Right ventricle myocardium inferior (tissue), 1 donor: ENCODE results near the gene TMEM178B. TPM values are rescaled to one million over a fixed set of nuclear protein-coding genes. Genes with fewer than 3 reads are reported as not detected.
A peak's percentile ranks its signal among the peaks of the same experiment; 100 is the strongest.

Experiments used
- ATAC-seq: fragments of 200-7000 bp; cut with Tn5 transposase; one replicate; pipeline ENCODE4 v1.9.1; 2020; ENCODE audit warnings: mild to moderate bottlenecking, moderate library complexity
- DNase-seq: peaks from one replicate; pipeline ENCODE4 v3.0.0; 2021; ENCODE audit errors: missing footprints
- intact Hi-C: fragments of 100-400 bp; cut with DNase I; formaldehyde crosslinking; loops from one replicate; pipeline ENCODE4 v1.11.0; 2022
- total RNA-seq: library from RNA; stranded (reverse); fragmentation: NEBNext Ultra II Directional; extraction: Animal tissue kit (Norgen Biotek cat#: 25700); gene quantifications from one replicate; pipeline ENCODE4 v1.2.1, GENCODE V29; 2021
- donor health status: DM: no; HTN: yes; CAD: no; lungs with severe emphysema.

TMEM178B gene
- total RNA-seq, 1 donor from 2014 or later: 31.7 TPM

DNA sequence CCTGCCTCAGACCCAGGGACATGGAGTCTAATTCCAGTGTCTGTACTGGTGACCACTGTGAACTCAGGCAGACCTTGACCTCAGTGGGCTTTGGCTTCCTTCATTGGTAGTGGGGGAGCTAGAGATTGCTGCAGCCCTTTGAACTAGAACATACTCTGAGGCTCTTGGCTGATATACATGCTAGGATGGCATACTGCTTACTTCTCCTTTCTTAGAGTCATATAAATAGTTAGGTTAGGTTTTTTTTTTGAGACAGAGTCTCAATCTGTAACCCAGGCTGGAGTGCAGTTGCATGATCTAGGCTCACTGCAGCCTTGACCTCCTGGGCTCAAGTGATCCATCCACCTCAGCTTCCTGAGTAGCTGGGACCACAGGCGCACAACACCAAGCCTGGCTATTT is 49.7 kb downstream of the TMEM178B start:
- no peak for DNase-seq
- peak; percentile 13 for ATAC-seq
- intact Hi-C loops: no loop called here

DNA sequence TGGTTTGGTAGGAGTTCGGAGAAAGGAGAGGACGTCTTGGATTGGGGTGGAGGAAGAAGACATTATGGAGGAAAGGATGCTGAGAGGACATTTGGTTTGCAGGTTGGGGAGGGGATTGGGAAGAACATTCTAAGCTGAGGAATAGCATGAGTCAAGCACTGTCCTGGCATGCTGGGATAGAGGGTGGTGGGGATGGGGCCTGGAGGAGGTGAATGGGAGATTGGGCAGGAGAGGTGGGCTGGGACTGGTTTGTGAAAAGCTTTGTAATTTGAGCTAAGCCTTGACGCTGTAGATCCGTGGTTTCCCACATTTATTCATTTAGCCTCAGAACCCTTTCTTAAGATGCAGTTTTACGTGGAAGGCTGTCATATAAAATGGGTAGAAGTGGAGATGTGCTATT is 52.2 kb downstream of the TMEM178B start:
- DNase-seq (no peak), ATAC-seq (no peak)
- intact Hi-C loops: no loop called here

DNA sequence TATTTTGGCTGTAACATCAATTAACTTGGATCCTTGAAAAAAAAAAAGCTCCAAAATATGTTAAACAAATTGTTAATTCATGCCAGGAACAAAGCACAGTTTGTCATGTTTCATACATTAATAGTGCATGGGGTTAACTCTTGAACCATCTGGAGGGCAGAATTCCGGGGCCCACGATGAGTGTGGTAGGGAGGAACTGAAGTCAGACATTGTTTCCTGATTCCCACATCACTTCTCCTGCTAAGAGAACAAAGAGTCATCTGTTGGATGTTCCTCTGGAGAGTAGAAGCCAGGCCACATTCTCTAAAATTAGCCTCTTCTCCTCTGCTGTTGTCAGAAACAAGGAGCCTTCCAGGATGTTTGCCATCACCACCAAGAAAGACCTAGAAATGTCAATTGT is 54.6 kb downstream of the TMEM178B start:
- DNase-seq: no peak
- ATAC-seq: no peak
- intact Hi-C loops: no loop called here

DNA sequence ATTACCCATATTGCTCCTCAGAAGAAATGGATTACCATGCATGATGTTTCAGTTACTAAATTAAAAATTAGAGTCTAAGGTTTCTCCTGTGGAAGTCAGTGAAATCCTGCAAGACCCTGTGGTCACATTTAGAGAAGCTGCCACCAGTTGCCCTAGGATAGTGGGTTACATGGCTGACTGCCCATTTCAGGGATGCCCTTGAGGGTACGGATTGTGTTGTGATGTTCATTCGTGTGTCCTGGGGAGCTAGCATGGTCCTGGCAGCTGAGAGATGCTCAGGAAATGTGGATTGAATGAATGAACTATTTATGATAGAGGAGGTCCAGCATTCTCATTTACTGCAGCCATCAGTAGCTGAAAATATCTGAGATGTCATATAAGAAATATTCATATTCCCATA is 55.1 kb downstream of the TMEM178B start:
- DNase-seq (no peak), ATAC-seq (no peak)
- intact Hi-C loops: no loop called here

DNA sequence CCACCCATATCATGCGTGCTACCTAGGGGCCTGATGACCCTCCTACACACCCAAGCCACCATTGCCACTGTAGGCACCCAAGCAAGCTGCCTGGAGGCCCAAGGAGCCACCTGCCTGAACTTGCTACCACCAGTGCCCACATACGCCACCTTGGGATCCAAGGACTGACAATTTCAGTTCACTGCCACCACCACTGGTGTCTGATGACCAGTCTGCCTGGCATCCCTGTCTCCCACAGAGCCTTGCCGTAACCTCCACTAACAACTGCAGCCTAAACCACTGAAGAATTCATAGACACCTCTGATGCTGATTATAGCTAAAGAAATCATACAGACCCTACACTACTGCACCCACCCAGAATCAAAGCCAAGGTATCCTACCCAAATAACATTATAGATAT is 58.8 kb downstream of the TMEM178B start:
- ATAC-seq (no peak), DNase-seq (no peak)
- intact Hi-C loops: no loop called here

DNA sequence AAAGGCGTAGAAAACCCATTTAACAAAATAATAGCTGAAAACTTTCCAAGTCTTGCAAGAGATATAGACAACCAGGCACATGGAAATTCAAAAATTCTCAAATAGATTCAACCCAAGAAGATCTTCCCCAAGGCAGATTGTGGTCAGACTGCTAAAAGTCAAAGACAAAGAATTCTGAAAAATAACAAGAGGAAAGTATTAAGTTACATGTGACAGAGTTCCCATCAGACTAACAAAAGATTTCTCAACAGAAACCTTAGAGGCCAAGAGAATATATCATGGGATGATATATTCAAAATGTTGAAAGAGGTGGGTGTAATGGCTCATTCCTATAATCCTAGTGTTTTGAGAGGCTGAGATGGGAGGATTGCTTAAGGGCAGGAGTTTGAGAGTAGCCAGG is 59.8 kb downstream of the TMEM178B start:
- intact Hi-C loops: no loop called here
- DNase-seq (no peak), ATAC-seq (no peak)

DNA sequence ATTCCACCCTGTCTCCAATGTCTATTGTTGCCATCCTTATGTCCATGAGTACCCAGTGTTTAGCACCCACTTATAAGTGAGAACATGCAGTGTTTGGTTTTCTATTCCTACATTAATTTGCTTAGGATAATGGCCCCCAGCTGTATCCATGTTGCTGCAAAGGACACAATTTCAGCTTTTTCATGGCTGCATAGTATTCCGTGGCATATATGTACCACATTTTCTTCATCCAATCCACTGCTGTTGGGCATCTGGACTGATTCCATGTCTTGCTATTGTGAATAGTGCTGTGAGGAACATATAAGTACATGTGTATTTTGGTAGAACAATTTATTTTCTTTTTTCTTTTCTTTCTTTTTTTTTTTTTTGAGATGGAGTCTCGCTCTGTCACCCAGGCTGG is 68.2 kb downstream of the TMEM178B start:
- intact Hi-C loops: no loop called here
- DNase-seq (no peak), ATAC-seq (no peak)

DNA sequence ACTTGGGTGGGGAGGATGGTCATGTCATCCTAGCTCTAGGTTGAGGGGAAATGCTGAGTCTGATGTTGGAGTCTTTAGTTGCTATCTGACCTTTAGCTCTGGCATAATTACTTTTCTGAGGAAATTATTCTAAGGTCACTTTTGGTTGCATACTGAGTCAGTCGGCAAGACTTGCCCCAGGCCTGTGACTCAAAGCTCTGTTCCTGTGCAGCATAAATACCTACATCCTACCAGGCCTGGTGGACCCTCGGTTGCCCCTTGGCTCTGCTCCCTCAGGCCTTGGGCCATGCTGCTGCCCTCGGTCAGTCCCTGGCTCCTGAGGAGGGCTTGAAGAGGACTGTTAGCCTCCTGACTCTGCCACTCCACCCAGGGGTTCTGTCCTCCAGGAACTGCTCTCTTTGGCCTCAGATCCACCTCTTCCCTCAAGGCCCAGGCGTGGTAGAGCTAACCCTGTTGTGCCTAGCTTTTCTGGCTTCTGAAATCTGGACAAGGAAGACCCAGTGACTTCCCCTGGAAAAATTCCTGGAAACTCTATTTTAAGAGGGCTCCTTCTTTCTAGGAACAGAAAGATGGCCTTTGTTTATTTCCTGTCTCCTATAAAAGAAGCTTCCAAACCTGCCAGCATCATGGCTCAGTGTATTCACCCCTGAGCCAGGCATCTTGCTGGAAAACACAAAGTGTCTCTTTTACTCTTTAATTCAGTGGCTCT is 71.2 kb downstream of the TMEM178B start:
- intact Hi-C loops: no loop called here
- no peak for ATAC-seq

DNA sequence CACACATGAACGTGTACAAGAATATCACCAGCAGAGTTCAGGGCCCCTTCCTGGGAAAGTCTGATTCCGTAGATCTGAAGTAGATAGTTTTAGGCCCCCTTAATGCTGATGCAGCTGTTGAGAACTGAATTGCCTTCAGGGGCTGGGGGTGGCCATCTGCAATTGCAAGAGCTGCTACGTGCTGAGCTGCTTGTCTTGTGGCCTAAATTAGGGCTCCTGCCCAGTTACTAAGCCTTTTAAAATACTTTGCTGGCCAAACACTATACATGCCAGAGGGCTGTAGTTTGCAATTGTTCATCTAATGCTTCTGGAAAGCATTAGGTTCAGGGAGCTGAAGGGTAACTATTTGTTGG is 71.7 kb downstream of the TMEM178B start:
- intact Hi-C loops: no loop called here
- no peak for DNase-seq
- ATAC-seq: no peak

More for the DNA sequence above, 71.2 kb downstream of the TMEM178B start:
- DNase-seq: no peak

DNA sequence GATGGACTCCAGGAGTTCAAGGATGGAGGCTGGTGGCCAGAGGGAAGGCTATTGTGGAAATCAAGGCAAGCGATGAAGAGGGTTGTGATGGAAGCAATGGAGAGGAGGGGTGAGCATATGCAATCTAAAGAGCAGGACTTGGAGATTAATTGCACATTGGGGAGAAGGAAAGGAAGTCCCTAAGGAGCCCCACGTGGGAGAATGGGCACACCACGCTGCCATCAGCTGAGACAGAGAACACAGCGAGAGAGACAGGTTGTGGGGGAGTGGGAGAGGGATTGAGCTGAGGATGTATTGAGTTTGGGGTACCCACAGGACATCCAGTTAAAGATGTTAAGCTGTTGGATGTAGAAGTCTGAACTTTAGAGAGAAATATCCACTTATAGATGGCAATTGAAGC is 73.6 kb downstream of the TMEM178B start:
- DNase-seq: no peak
- no peak for ATAC-seq
- intact Hi-C loops: no loop called here

DNA sequence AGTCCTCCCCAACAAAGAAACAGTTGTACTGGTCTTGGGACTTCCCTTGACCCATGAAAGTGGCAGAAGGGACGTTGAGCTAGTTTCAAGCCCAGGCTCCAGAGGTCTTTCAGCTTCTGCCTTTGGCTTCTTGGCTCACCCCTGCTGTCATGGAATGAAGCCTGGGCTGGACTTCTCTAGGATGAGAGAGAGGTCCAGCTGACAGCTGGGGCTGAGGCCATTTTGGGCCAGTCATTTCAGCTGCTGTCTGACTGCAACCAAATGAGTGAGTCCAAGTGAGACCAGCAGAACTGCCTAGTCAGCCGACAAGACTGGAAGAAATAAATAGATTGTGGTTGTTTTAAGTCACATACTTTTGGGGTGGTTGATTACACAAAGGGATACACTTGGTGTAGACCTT is 76.6 kb downstream of the TMEM178B start:
- no peak for ATAC-seq

DNA sequence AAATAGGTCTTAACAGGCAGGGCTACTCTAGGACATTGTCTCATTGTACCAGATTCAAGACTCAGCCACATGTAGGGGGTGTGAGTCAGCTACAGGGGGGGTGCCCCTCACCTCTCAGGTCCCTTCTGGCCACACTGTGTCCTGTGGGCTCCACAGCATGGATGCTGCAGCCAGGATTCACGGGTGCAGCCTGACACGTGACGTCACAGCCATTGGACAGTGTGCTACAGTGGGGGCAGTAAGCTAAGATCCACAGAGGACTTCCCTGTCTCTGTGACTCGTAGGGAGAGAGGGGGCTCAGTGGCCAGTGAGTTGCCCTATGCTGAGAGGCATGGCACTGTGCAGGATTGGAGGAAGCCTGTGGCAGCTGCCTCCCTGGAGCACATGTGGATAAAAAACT is 77.9 kb downstream of the TMEM178B start:
- no peak for ATAC-seq
- intact Hi-C loops: no loop called here
- no peak for DNase-seq

More for the DNA sequence above, 76.6 kb downstream of the TMEM178B start:
- no peak for DNase-seq
- intact Hi-C loops: no loop called here

DNA sequence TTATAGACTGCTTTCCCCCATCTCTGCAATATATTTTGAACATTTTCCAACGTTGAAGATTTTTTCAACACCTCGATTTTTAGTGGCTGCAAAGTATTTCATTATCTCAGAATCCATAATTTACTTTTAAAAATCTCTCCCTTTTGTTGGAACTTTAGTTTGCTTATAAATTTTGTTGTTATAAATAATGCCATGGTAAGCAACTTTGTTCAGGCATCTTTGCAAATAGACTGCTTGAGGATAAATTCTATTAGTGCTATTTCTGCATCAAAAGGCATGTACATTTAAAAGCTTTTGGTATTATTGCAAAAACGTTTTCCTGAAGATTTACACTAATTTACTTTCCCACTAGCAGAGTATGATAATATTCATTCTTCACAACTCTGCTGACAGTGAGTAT is 79.4 kb downstream of the TMEM178B start:
- intact Hi-C loops: no loop called here
- ATAC-seq: no peak

DNA sequence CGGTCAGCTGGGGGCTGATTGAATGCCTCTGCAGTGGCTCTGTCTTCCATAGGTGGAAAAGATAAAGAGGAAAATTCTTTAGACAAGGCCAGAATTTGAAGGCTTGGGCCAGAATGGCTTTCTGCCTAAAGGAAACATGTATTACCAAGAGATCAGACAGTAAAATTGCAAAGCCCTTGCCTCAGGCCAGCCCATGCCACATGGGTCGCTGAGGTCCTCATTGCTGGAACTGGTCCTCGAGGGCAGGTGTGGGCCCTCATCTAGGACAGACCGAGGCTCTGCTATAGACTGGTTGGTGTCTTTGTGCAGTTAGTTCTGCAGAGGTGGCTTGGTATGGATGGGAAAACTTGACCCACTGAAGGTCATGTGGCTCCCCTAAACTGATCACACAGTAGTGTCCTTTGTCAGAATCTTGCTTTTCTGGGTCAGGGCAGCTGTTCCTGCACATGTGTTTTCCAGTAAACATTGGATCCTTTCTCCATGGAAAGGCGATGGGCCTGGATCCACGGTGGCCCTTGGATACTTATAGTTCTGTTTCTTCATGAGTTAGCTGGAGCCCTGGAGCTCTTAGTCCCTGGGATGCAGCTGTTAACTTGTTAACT is 80.4 kb downstream of the TMEM178B start:
- DNase-seq: no peak
- ATAC-seq: no peak
- intact Hi-C loops: no loop called here

More for the DNA sequence above, 79.4 kb downstream of the TMEM178B start:
- DNase-seq: no peak

DNA sequence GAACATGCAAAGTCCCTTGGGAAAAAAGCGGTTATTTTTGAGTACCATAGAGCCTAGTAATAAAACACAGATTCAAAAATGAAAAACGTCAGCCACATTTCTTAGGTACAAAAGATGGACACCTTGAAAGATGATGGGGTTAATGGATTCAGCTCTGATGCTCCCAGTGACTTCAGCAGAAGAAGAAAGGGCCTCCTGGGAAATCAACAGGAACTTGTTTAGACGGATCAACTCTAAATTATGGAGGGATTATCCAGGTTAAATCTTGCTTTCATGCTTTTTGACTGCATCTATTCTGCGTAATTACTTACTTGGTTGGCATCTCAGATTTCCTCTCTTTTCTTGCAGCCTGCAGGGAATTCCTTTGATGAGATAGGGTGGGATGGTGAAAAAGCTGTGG is 82.5 kb downstream of the TMEM178B start:
- intact Hi-C loops: no loop called here
- DNase-seq (no peak), ATAC-seq (no peak)

DNA sequence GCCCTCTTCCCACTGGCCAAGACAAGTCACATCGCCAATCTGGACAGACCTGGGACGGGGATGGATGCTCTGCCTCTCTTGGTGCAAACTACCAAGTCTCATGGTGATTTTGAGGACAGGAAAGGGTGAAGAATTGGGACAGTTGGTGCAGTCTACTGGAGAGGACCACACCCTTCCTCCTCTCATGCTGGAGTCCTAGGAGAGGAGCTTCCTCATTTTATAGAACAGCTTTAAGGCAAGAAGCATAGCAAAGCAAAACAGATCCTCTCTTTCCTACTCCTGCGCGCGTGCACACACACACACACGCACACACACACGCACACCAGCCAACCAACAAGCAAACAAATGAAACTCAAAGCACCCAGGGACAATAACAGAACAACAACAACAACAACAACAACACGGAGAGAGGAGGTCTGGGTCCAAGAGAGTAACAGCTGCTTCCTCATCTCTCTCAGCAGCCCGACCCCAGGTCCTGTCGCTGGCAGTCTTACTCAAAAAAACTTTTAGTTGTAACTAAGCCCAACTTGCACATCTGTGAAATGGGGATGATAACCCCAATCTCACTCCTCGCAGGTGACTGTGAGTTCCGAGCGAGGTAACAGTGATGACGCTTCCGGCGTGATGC is 83.4 kb downstream of the TMEM178B start:
- ATAC-seq: no peak
- DNase-seq: no peak
- intact Hi-C loops: no loop called here

DNA sequence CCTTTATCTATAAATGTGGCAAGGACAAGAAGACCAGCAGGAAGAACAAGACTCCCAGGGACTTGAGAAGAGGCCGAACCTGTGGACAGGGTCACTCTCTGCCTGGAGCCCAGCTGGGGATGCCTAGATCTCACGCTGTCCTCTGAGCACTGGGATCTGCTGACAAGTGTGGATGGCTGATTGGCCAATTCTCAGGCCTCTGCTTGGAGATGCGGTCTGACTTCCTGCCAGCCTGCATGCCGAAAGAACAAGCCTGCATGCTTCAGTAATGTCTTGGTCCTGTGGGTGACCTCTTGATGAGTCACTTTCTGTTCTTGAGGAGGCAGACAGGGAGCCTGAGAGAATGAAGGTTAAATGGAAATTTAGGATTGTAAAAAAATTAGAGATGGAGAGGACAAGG is 84.7 kb downstream of the TMEM178B start:
- no peak for DNase-seq
- ATAC-seq: no peak
- intact Hi-C loops: no loop called here

DNA sequence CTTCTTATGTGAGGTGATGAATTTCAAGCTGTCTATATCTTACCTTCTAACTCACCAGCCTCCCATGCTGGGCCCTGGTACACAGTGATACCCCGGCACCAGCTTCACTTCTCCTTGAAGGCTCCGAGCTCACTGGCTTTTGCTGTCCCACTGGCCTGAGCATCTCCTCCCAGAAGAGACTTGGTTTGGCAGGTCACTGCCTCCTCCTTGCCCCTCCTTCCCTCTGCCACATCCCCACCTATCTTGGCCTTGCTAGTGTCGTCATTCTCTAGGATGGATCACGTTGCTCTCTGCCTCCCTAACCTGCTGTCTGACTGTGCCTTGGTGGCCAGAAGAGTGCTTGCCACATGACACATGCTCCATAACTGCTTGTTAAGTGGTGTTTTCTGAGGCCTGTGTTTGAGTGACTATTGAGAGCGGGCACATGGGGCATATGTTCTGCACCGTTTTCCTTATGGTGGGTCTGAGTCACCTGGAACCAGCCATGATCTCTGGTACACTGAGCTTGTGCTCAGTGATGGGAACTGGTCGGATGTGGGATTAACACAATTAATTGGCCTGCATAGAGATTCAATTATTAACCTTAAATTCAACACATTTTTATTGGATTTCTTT is 86.5 kb downstream of the TMEM178B start:
- intact Hi-C loops: no loop called here
- DNase-seq: no peak
- ATAC-seq: no peak

DNA sequence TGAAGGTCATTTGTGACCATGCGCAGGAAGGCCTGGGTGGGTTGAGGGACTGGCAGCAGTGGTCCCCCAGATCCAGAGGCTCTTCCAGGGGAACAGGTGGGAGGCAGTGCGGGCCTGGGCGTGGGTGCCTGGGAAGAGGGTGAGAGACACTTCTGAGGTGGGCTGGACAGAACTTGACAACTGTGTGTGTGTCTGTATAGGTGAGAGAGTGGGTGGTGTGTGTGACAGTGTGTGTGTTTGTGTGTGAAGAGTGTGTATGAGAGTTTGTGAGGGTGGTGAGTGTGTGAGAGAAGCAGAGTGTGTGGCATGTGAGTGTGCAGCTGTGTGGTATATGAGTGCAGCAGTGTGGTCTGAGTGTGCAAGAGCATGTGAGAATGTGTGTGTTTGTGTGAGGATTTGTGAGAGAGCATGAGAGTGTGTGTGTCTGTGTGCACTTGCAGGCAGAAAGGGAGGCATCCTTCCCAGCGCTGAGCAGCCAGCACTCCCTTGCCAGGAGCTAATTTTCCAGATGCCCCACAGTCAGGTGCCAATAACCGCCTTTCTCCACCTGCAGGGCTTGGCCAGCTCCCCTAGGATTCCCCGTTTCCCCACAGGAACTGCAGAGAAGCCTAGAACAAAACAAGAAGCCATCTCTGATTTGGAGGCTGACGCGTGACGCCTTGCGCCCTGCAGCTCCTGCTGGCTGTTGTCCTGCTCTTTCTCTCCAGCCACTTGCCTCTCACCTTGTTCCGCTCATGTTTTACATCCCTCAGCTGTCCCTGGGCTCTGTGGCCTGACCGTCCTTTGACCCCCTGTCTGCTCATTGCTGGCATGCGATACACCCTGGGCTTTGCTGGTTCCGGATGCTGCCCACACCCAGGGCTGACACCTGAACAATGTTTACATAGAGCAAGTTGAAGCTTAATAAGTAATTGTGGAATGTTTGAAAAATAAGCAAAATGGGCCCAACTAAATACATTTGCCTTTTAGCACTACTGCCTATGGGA is 88.0 kb downstream of the TMEM178B start:
- ATAC-seq: no peak
- no peak for DNase-seq
- intact Hi-C loops: no loop called here
